Hindlimb muscle (tissue), 1 donor: Measurements from ENCODE around the gene TBX3. TPM values are rescaled to one million over a fixed set of nuclear protein-coding genes. Genes with fewer than 3 reads are reported as not detected.

ENCODE experiments used
- DNase-seq: peaks from one replicate; pipeline ENCODE4 v3.0.0-alpha.2; 2013
- polyA plus RNA-seq: library from polyadenylated mRNA; unstranded; fragments of 120-200 nt; gene quantifications from one replicate; pipeline ENCODE4 v1.2.1, GENCODE V29; 2013; ENCODE audit not compliant: insufficient read length

The TBX3 gene
- polyA plus RNA-seq, 1 donor = 34.4 TPM

GRCh38 chr12:114668151-114668885, 15.7 kb downstream of the TBX3 start:
- peak; percentile 84 for DNase-seq

GRCh38 chr12:114667669-114668150, 16.3 kb downstream of the TBX3 start:
- no peak for DNase-seq

GRCh38 chr12:114666746-114667668, 17.0 kb downstream of the TBX3 start:
- DNase-seq = no peak

- DNase-seq = no peak
Observed at GRCh38 chr12:114665411-114666260, 18.3 kb downstream of the TBX3 start.

GRCh38 chr12:114664651-114665320, 19.2 kb downstream of the TBX3 start:
- no peak for DNase-seq

GRCh38 chr12:114662512-114663177, 21.3 kb downstream of the TBX3 start:
- no peak for DNase-seq

GRCh38 chr12:114661245-114661644, 22.7 kb downstream of the TBX3 start:
- DNase-seq = no peak

GRCh38 chr12:114659084-114659483, 24.9 kb downstream of the TBX3 start:
- no peak for DNase-seq

- DNase-seq = no peak
Observed at GRCh38 chr12:114658002-114658441, 26.0 kb downstream of the TBX3 start.

GRCh38 chr12:114657597-114657920, 26.4 kb downstream of the TBX3 start:
- DNase-seq = no peak

- DNase-seq = no peak
Observed at GRCh38 chr12:114656906-114657596, 26.9 kb downstream of the TBX3 start.

GRCh38 chr12:114655934-114656749, 27.8 kb downstream of the TBX3 start:
- DNase-seq = no peak

GRCh38 chr12:114649585-114649984, 34.4 kb downstream of the TBX3 start:
- DNase-seq = no peak

- no peak for DNase-seq
Observed at GRCh38 chr12:114648711-114649110, 35.3 kb downstream of the TBX3 start.

- no peak for DNase-seq
Observed at GRCh38 chr12:114638790-114639435, 45.1 kb downstream of the TBX3 start.

GRCh38 chr12:114636723-114637480, 47.1 kb downstream of the TBX3 start:
- DNase-seq = no peak

- no peak for DNase-seq
Observed at GRCh38 chr12:114631242-114631641, 52.7 kb downstream of the TBX3 start.

- DNase-seq = no peak
Observed at GRCh38 chr12:114628199-114628598, 55.8 kb downstream of the TBX3 start.

- no peak for DNase-seq
Observed at GRCh38 chr12:114627393-114627792, 56.6 kb downstream of the TBX3 start.
